IMR-90 (cell line): ENCODE data around the gene DENND2C. TPM values are rescaled to one million over a fixed set of nuclear protein-coding genes. Genes with fewer than 3 reads are reported as not detected.

ENCODE experiments used
- ATAC-seq: fragments of 200-7000 bp; cut with Tn5 transposase; 2 replicates; pipeline ENCODE4 v1.9.1; 2020; ENCODE audit warnings: low read depth, mild to moderate bottlenecking, moderate library complexity
- BruUV-seq: library from RNA; stranded (reverse); fragments of 400-500 nt; replicated peaks from 2 replicates; lab custom pipeline; 2021; lab: Mats Ljungman, UMichigan
- CTCF ChIA-PET: fragments of 300-600 bp; formaldehyde crosslinking; extraction: SDS; loops from one replicate; lab custom pipeline; 2021; ENCODE audit warnings: antibody characterized with exemption; lab: Yijun Ruan, JAX
- POLR2A ChIA-PET: fragments of 300-600 bp; sonication (Branson Sonifier 250); formaldehyde crosslinking; loops from one replicate; lab custom pipeline; 2022; ENCODE audit warnings: antibody characterized with exemption; ENCODE audit not compliant: unreplicated experiment; lab: Charles Lee
- DNase-seq: peaks from one replicate; pipeline ENCODE4 v3.0.0; 2013
- H2AFZ ChIP-seq: replicated peaks from 2 replicates; pipeline ENCODE3; 2013; ENCODE audit warnings: low read length, mild to moderate bottlenecking; ENCODE audit not compliant: poor library complexity
- H2AK5ac ChIP-seq: 2 replicates; pipeline ENCODE4 v1.6.1; 2013; ENCODE audit warnings: low read depth, low read length, inconsistent platforms
- H2AK9ac ChIP-seq: replicated peaks from 2 replicates; pipeline ENCODE3; 2013; ENCODE audit warnings: mild to moderate bottlenecking, low read depth, low read length, moderate library complexity; ENCODE audit not compliant: poor library complexity
- H2BK120ac ChIP-seq: 2 replicates; pipeline ENCODE4 v1.6.1; 2013; ENCODE audit warnings: low read depth, low read length, inconsistent platforms
- H2BK15ac ChIP-seq: 3 replicates; pipeline ENCODE4 v1.6.1; 2013; ENCODE audit warnings: low read depth, low read length, inconsistent platforms
- H2BK20ac ChIP-seq: 2 replicates; pipeline ENCODE4 v1.6.1; 2013; ENCODE audit warnings: low read depth, mild to moderate bottlenecking, inconsistent platforms, low read length, moderate library complexity
- H2BK5ac ChIP-seq: 2 replicates; pipeline ENCODE4 v1.6.1; 2013; ENCODE audit warnings: mild to moderate bottlenecking, low read depth, low read length, inconsistent platforms; ENCODE audit not compliant: poor library complexity, severe bottlenecking
- H3K14ac ChIP-seq: replicated peaks from 2 replicates; pipeline ENCODE4 v1.6.1; 2013; ENCODE audit warnings: low read depth, low read length, inconsistent platforms
- H3K18ac ChIP-seq: 2 replicates; pipeline ENCODE4 v1.6.1; 2013; ENCODE audit warnings: low read depth, low read length, control low read depth
- H3K23ac ChIP-seq: 2 replicates; pipeline ENCODE4 v1.6.1; 2013; ENCODE audit warnings: low read depth, low read length, inconsistent platforms
- H3K27ac ChIP-seq: 2 replicates; pipeline ENCODE4 v1.5.1; 2013; ENCODE audit warnings: mild to moderate bottlenecking, control low read depth, low read length; ENCODE audit not compliant: insufficient read depth
- H3K27me3 ChIP-seq: 2 replicates; pipeline ENCODE4 v1.6.1; 2013; ENCODE audit warnings: low read length; ENCODE audit not compliant: control insufficient read depth, insufficient read depth
- H3K36me3 ChIP-seq: 2 replicates; pipeline ENCODE4 v1.6.1; 2013; ENCODE audit warnings: low read length, mixed read lengths; ENCODE audit not compliant: control insufficient read depth, insufficient read depth
- H3K4ac ChIP-seq: 2 replicates; pipeline ENCODE4 v1.6.1; 2013; ENCODE audit warnings: low read depth, low read length, inconsistent platforms
- H3K4me1 ChIP-seq: 2 replicates; pipeline ENCODE4 v1.6.1; 2013; ENCODE audit warnings: low read length, mixed read lengths; ENCODE audit not compliant: control insufficient read depth, insufficient read depth
- H3K4me2 ChIP-seq: 2 replicates; pipeline ENCODE4 v1.6.1; 2013; ENCODE audit warnings: low read depth, mild to moderate bottlenecking, control low read depth, low read length, moderate library complexity
- H3K4me3 ChIP-seq: 2 replicates; pipeline ENCODE4 v1.5.1; 2013; ENCODE audit warnings: low read depth, mild to moderate bottlenecking, control low read depth, low read length, moderate library complexity; ENCODE audit not compliant: insufficient read depth
- H3K56ac ChIP-seq: 2 replicates; pipeline ENCODE4 v1.6.1; 2013; ENCODE audit warnings: low read length, inconsistent platforms; ENCODE audit not compliant: insufficient read depth; ENCODE audit errors: extremely low read depth
- H3K79me1 ChIP-seq, 2 experiments: 2 replicates each; pipeline ENCODE4 v1.6.1; 2013; ENCODE audit warnings: low read length in 2 of 2, inconsistent platforms in 1 of 2, low read depth in 1 of 2
- H3K9ac ChIP-seq: 2 replicates; pipeline ENCODE4 v1.6.1; 2013; ENCODE audit warnings: low read depth, low read length, control low read depth
- H3K9me1 ChIP-seq: 2 replicates; pipeline ENCODE4 v1.6.1; 2013; ENCODE audit warnings: low read length, inconsistent platforms; ENCODE audit not compliant: insufficient read depth
- H3K9me3 ChIP-seq: 2 replicates; pipeline ENCODE4 v1.6.1; 2013; ENCODE audit warnings: low read length; ENCODE audit not compliant: control insufficient read depth, insufficient read depth
- H4K20me1 ChIP-seq: 2 replicates; pipeline ENCODE4 v1.6.1; 2013; ENCODE audit warnings: low read length, inconsistent platforms; ENCODE audit not compliant: insufficient read depth
- H4K5ac ChIP-seq: 2 replicates; pipeline ENCODE4 v1.6.1; 2013; ENCODE audit warnings: mild to moderate bottlenecking, low read depth, low read length, control low read depth
- H4K8ac ChIP-seq, 2 experiments: 2 replicates each; pipeline ENCODE4 v1.6.1; 2013; ENCODE audit warnings: low read depth in 2 of 2, low read length in 2 of 2, control low read depth in 1 of 2, inconsistent platforms in 1 of 2
- H4K91ac ChIP-seq: 2 replicates; pipeline ENCODE4 v1.6.1; 2013; ENCODE audit warnings: low read depth, low read length, inconsistent platforms; ENCODE audit not compliant: insufficient read depth
- BHLHE40 ChIP-seq: fragments of 150-350 bp; IDR thresholded peaks from 2 replicates; pipeline ENCODE4 v1.6.1; 2016; ENCODE audit warnings: mild to moderate bottlenecking, low read depth, low read length
- CEBPB ChIP-seq: IDR thresholded peaks from 2 replicates; pipeline ENCODE4 v1.6.1; 2012; ENCODE audit warnings: low read depth, low read length, improper control_type of control experiment
- CHD1 ChIP-seq: IDR thresholded peaks from 2 replicates; pipeline ENCODE4 v1.6.1; 2012; ENCODE audit warnings: low read depth, low read length, improper control_type of control experiment
- CTCF ChIP-seq: conservative IDR thresholded peaks from 2 replicates; pipeline ENCODE4 v1.5.1; 2012; ENCODE audit warnings: mild to moderate bottlenecking, low read depth, low read length, improper control_type of control experiment
- FOS ChIP-seq: fragments of 150-350 bp; IDR thresholded peaks from 2 replicates; pipeline ENCODE4 v1.6.1; 2016; ENCODE audit warnings: low read depth, low read length
- MAFK ChIP-seq: IDR thresholded peaks from 2 replicates; pipeline ENCODE4 v1.6.1; 2012; ENCODE audit warnings: low read depth, low read length, improper control_type of control experiment
- MAZ ChIP-seq: IDR thresholded peaks from 2 replicates; pipeline ENCODE4 v1.6.1; 2012; ENCODE audit warnings: low read depth, mild to moderate bottlenecking, low read length, improper control_type of control experiment, moderate library complexity, borderline replicate concordance
- MXI1 ChIP-seq: IDR thresholded peaks from 2 replicates; pipeline ENCODE4 v1.6.1; 2012; ENCODE audit warnings: low read depth, mild to moderate bottlenecking, low read length, moderate library complexity, borderline replicate concordance
- NFE2L2 ChIP-seq: fragments of 150-350 bp; IDR thresholded peaks from 2 replicates; pipeline ENCODE4 v1.6.1; 2016; ENCODE audit warnings: low read depth, mild to moderate bottlenecking, low read length
- POLR2A ChIP-seq: IDR thresholded peaks from 2 replicates; pipeline ENCODE4 v1.6.1; 2012; ENCODE audit warnings: mild to moderate bottlenecking, low read depth, low read length
- RAD21 ChIP-seq: IDR thresholded peaks from 2 replicates; pipeline ENCODE4 v1.6.1; 2012; ENCODE audit warnings: low read length, improper control_type of control experiment
- RCOR1 ChIP-seq: IDR thresholded peaks from 2 replicates; pipeline ENCODE4 v1.6.1; 2012; ENCODE audit warnings: mild to moderate bottlenecking, low read length, improper control_type of control experiment; ENCODE audit not compliant: insufficient replicate concordance
- RFX5 ChIP-seq: IDR thresholded peaks from 2 replicates; pipeline ENCODE4 v1.8.0; 2012; ENCODE audit warnings: low read depth, mild to moderate bottlenecking, low read length, moderate library complexity
- SMC3 ChIP-seq: fragments of 150-350 bp; IDR thresholded peaks from 2 replicates; pipeline ENCODE4 v1.6.1; 2016; ENCODE audit warnings: low read depth, mild to moderate bottlenecking, antibody characterized with exemption, low read length, moderate library complexity
- USF2 ChIP-seq: fragments of 150-350 bp; IDR thresholded peaks from 2 replicates; pipeline ENCODE4 v1.6.1; 2017; ENCODE audit warnings: mild to moderate bottlenecking, antibody characterized with exemption, low read length, low read depth
- WGBS, 2 experiments: methylation state at CpG; one replicate each; pipeline versions ENCODE4 v1.1.5 to v1.1.7; 2013; ENCODE audit warnings: missing lambda C conversion rate in 2 of 2; ENCODE audit not compliant: insufficient read length in 1 of 2; ENCODE audit errors: extremely low coverage in 2 of 2; 5-methylcytosine and 5-hydroxymethylcytosine counted together
- dilution Hi-C: fragments of 300-500 bp; cut with HindIII; formaldehyde crosslinking; loops from one replicate; pipeline ENCODE4 v1.14.3; 2018; ENCODE audit warnings: low sequenced_read_pairs; ENCODE audit not compliant: unreplicated experiment
- in situ Hi-C: fragments of 300-500 bp; cut with MboI; formaldehyde crosslinking; loops from 3 replicates; pipeline ENCODE4 v1.14.3; 2019; ENCODE audit warnings: low sequenced_read_pairs, inconsistent platforms, mixed read lengths
- intact Hi-C: fragments of 100-400 bp; cut with micrococcal nuclease; formaldehyde crosslinking; loops from 2 replicates; pipeline ENCODE4 v1.10.0; 2022
- polyA plus RNA-seq, 3 experiments: library from polyadenylated mRNA; depleted of rRNA; stranded (reverse); fragments of >200 nt; gene quantifications; 2 replicates each; pipeline ENCODE4 v1.2.3, GENCODE V29; 2012; ENCODE audit warnings: low replicate concordance in 1 of 3
- total RNA-seq: library from RNA; depleted of rRNA; stranded (reverse); fragments of >200 nt; gene quantifications from 2 replicates; pipeline ENCODE4 v1.2.3, GENCODE V29; 2012
- TF ChIP-seq, protein P1 (sequence below): fragments of 150-350 bp; IDR thresholded peaks from 2 replicates; pipeline ENCODE4 v1.6.1; 2016; ENCODE audit warnings: low read depth, mild to moderate bottlenecking, low read length, moderate library complexity, borderline replicate concordance

The DENND2C gene
- total and polyA plus RNA-seq, 2 of the 4 experiments (the other 2 are of a cell fraction), result 0.58 to 2.2 TPM

DNA sequence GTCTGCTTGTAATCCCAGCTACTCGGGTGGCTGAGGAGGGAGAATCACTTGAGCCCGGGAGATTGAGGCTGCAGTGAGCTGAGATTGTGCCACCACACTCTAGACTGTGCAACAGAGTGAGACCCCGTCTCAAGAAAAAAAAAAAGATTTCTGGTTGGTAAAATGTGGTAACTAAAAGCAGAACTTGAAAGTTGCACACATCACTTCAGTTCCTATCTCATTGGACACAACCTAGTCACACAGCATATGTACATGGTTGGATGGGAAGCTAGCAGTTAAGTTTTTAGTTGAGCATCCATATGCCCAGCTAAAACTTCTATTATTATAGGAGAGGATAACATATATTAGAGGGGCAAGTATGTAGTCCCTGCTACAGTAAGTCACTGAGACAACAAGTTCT, 110.5 kb downstream of the DENND2C start:
- POLR2A ChIA-PET, result no interaction called here
- Histone ChIP-seq H3K9me1 (no peaks in the 10 kb centered on the region), H3K14ac (no peak overlapping the region), H3K4me2 (no peak overlapping the region), H3K56ac (no peak overlapping the region), H3K9me3 (no peaks in the 10 kb centered on the region), H4K91ac (no peak overlapping the region), H2BK120ac (no peak overlapping the region), H2AK5ac (no peak overlapping the region), H3K79me1 (no peaks in the 10 kb centered on the region), H3K4ac (no peak overlapping the region), H4K20me1 (no peaks in the 10 kb centered on the region), H3K36me3 (no peaks in the 10 kb centered on the region), H3K9ac (no peak overlapping the region), H3K18ac (no peak overlapping the region), H2BK15ac (no peak overlapping the region), H2BK20ac (no peak overlapping the region), H3K23ac (no peak overlapping the region), H4K8ac (no peak overlapping the region), H2AFZ (no peak overlapping the region), H3K27ac (no peak overlapping the region), H3K4me3 (no peak overlapping the region), H4K5ac (no peak overlapping the region), H3K4me1 (no peaks in the 10 kb centered on the region), H2BK5ac (no peak overlapping the region), H3K27me3 (no peaks in the 10 kb centered on the region), H2AK9ac (no peak overlapping the region)
- DNase-seq (no peak), ATAC-seq (no peak)
- TF ChIP-seq FOS (no peak), CTCF (no peak), POLR2A (no peak), MXI1 (no peak), CHD1 (no peak), MAFK (no peak), BHLHE40 (no peak), SMC3 (no peak), RAD21 (no peak), RFX5 (no peak), USF2 (no peak), MAZ (no peak), NFE2L2 (no peak), CEBPB (no peak), RCOR1 (no peak)
- TF ChIP-seq, protein P1, sequence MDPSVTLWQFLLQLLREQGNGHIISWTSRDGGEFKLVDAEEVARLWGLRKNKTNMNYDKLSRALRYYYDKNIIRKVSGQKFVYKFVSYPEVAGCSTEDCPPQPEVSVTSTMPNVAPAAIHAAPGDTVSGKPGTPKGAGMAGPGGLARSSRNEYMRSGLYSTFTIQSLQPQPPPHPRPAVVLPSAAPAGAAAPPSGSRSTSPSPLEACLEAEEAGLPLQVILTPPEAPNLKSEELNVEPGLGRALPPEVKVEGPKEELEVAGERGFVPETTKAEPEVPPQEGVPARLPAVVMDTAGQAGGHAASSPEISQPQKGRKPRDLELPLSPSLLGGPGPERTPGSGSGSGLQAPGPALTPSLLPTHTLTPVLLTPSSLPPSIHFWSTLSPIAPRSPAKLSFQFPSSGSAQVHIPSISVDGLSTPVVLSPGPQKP, result no peak
- CTCF ChIA-PET, result interaction anchor here (0.8 to 1.0 kb wide), 3 partner anchors 9 to 213 kb away, joined by 3 to 5 read pairs (median 3); no protein-coding TSS in a partner anchor
- intact Hi-C loops (no loop called here), in situ Hi-C loops (no loop called here), dilution Hi-C loops (no loop called here)
- no CpG with 5 or more reads among the region's 3 CpGs for whole genome bisulfite sequencing, 2 experiments
- no TSS peak for BruUV-seq
